Stimulated activated CD4-positive, alpha-beta T cell treated with anti-CD3 and anti-CD28 coated beads, TNF-alpha, amount 100 ng/mL, for 48 hours (primary cell): Measurements from ENCODE around the gene GRK6.

Experiments
- DNase-seq, 3 donors: peaks; one replicate each; pipeline ENCODE4 v3.0.0-alpha.2; 2020; ENCODE audit warnings: low read depth in 3 of 3

Gene GRK6

GRCh38 chr5:177426566-177427210 is at the start of gene GRK6:
Gene GRK6 (plus strand): TSS chr5:177426676. CDS start chr5:177426846, 170 bp downstream.
- peak in 1 of 3 donors; percentile 48 for DNase-seq

- DNase-seq: no peak
These were observed 48.4 kb upstream of the GRK6 start for GRCh38 chr5:177377851-177378776.

- no peak for DNase-seq
These were observed 47.3 kb upstream of the GRK6 start for GRCh38 chr5:177378884-177379883.

GRCh38 chr5:177380805-177381126 is 45.7 kb upstream of the GRK6 start:
- DNase-seq: no peak

GRCh38 chr5:177382423-177383029 is 44.0 kb upstream of the GRK6 start:
- DNase-seq: no peak

GRCh38 chr5:177383181-177383580 is 43.3 kb upstream of the GRK6 start:
- no peak for DNase-seq

- no peak for DNase-seq
These were observed 42.3 kb upstream of the GRK6 start, which contains the start of gene SLC34A1 for GRCh38 chr5:177384134-177384533. Gene SLC34A1 (plus strand): TSS chr5:177384434. CDS start chr5:177385742, 1,308 bp downstream.

DNA sequence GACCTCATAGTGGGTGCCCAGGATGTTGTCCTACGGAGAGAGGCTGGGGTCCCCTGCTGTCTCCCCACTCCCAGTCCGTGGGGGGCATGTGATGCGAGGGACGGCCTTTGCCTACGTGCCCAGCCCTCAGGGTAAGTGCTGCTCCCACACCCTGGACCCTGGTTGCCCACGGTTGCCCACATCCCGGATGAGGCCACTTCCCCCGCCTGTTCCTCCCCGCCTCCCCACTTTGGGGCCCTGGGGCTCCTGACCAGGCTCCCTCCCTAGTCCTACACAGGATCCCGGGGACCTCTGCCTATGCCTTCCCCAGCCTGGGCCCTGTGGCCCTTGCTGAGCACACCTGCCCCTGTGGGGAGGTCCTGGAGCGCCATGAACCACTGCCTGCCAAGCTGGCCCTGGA is 40.8 kb upstream of the GRK6 start:
- DNase-seq: no peak

- no peak for DNase-seq
These were observed 39.9 kb upstream of the GRK6 start for GRCh38 chr5:177386542-177386941.

DNA sequence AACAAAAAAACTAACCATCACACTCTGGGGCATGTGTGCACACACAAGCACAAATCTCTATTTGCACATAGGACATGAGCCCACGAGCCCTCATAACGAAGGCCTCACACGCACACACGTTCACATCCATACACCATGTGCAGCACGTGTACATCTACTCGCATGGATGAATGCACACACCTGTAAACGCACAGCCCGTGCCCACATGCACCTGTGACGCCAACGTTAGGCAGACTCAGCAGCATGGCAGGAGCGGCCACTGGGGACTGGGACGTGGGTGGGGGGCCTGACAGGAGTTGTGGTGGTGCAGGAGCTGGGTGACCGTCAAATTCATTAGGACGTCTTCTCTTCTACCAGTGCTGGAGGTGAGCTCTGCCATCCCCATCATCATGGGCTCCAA is 39.1 kb upstream of the GRK6 start:
- no peak for DNase-seq

DNA sequence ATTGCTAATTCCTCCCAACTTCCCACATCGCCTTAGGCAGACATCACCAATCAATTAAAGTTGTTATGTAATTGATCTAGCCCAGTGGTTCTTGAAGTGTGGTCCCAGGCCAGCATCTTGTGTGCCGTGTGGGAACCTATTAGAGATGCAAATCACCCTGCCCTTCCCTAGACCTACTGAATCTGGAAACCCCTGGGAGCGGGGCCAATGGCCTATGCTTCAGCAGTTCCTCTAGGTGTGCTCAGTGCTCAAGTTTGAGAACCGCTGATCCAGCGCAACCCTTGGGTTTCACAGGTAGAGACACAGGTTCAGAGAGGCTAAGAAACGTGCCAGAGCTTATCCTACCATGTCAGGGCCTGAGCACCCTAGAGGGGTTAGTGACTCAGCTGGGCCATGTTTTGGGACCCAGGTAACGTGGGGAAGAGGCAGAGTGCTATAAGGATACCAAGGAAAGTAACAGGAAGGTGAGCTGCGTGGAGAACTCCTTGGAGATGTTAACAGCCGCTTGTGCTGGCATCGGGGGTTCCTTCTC is 37.9 kb upstream of the GRK6 start:
- DNase-seq: no peak

DNA sequence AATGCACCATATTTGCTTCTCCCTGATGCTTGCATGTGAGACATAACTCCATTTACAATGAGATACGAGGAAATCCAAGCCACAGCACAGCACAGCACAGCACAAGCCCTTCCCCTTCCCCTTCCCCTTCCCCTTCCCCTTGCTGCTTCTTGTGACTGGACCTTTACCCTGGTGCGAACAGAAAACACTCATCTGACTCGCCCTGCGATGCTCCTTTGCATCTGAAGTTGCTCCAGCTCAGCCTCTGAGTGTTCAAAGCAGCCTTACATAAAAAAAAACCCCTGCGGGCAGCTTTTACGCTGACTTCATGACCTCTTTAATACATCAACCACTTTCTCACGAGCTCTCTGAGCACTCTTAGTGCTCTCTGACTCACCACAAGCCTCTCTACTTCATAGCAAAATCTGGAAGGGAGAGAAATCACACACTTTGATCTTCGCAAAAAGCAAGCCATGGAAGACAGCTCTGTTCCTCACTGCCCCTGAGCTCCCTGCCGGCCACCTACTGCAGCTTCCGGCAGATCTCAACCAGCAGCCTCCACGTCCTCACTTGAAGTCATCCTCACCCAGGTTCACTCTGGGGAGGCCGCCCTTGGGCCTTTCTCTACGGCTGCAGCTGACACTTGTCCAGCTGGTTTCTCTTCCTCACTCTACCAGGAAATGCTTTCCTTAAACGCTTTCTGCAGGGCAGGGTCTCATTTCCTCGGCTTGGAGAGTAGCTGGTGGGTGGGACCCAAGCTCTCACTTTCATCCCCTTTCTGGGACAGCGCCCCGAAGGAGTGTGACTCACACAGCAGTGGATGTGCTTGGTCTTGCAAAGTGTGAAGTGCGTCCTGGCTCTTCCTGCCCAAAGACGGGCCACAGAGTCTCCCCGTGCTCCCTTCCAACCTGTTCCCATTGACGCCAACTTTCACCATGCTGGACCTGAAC is 37.0 kb upstream of the GRK6 start:
- DNase-seq: peak in 1 of 3 donors; percentile 42

GRCh38 chr5:177390363-177391300 is 35.8 kb upstream of the GRK6 start:
- peak; percentile 76 to 80 (median 80) for DNase-seq

- DNase-seq: no peak
These were observed 33.7 kb upstream of the GRK6 start for GRCh38 chr5:177392765-177393164.

- no peak for DNase-seq
These were observed 33.2 kb upstream of the GRK6 start for GRCh38 chr5:177393206-177393765.

- DNase-seq: no peak
These were observed 32.5 kb upstream of the GRK6 start for GRCh38 chr5:177393990-177394389.

GRCh38 chr5:177396078-177396477 is 30.4 kb upstream of the GRK6 start:
- DNase-seq: no peak

DNA sequence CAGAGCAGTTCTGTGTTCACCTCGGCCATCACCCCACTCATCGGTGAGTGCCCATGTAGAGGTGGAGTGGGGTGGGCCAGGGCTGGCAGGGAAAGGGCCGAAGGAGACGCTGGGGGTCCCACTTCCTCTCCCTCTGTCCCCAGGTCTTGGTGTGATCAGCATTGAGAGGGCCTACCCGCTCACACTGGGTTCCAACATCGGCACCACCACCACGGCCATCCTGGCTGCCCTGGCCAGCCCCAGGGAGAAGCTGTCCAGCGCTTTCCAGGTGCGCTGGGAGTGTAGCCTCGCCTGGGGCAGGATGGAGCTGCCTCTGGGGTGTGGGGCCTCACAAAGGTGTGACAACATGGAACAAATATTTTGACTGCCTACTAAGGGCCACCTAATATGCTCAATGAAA is 29.7 kb upstream of the GRK6 start:
- DNase-seq: no peak
